Measurements from ENCODE around the gene ASPSCR1. TPM values are rescaled to one million over a fixed set of nuclear protein-coding genes. Genes with fewer than 3 reads are reported as not detected.
A peak's percentile ranks its signal among the peaks of the same experiment; 100 is the strongest.

Gene ASPSCR1
- total and polyA plus RNA-seq, 9 of the 15 experiments (the other 6 are each of a cell fraction or from before 2014, with no cell fraction given) = 0.90 to 36.9 (median 11.6) TPM

GRCh38 chr17:82018152-82018988 is 40.9 kb downstream of the ASPSCR1 start (continued):
- TF ChIP-seq, protein P1, sequence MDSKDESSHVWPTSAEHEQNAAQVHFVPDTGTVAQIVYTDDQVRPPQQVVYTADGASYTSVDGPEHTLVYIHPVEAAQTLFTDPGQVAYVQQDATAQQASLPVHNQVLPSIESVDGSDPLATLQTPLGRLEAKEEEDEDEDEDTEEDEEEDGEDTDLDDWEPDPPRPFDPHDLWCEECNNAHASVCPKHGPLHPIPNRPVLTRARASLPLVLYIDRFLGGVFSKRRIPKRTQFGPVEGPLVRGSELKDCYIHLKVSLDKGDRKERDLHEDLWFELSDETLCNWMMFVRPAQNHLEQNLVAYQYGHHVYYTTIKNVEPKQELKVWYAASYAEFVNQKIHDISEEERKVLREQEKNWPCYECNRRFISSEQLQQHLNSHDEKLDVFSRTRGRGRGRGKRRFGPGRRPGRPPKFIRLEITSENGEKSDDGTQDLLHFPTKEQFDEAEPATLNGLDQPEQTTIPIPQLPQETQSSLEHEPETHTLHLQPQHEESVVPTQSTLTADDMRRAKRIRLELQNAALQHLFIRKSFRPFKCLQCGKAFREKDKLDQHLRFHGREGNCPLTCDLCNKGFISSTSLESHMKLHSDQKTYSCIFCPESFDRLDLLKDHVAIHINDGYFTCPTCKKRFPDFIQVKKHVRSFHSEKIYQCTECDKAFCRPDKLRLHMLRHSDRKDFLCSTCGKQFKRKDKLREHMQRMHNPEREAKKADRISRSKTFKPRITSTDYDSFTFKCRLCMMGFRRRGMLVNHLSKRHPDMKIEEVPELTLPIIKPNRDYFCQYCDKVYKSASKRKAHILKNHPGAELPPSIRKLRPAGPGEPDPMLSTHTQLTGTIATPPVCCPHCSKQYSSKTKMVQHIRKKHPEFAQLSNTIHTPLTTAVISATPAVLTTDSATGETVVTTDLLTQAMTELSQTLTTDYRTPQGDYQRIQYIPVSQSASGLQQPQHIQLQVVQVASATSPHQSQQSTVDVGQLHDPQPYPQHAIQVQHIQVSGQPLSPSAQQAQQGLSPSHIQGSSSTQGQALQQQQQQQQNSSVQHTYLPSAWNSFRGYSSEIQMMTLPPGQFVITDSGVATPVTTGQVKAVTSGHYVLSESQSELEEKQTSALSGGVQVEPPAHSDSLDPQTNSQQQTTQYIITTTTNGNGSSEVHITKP (IDR thresholded peaks at IDR 0.05; ENCODE audit: partially characterized antibody) = no peak
- TF ChIP-seq, protein P2, sequence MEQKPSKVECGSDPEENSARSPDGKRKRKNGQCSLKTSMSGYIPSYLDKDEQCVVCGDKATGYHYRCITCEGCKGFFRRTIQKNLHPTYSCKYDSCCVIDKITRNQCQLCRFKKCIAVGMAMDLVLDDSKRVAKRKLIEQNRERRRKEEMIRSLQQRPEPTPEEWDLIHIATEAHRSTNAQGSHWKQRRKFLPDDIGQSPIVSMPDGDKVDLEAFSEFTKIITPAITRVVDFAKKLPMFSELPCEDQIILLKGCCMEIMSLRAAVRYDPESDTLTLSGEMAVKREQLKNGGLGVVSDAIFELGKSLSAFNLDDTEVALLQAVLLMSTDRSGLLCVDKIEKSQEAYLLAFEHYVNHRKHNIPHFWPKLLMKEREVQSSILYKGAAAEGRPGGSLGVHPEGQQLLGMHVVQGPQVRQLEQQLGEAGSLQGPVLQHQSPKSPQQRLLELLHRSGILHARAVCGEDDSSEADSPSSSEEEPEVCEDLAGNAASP (IDR thresholded peaks at IDR 0.05) = no peak
- TF ChIP-seq ZNF561 (CRISPR knock-in tag; conservative IDR thresholded peaks at IDR 0.05) (no peak), RNF2 (IDR thresholded peaks at IDR 0.05) (no peak), MEIS2 (IDR thresholded peaks at IDR 0.05; ENCODE audit: partially characterized antibody) (peak; percentile 49), ZNF146 (CRISPR knock-in tag; IDR thresholded peaks at IDR 0.05; ENCODE audit: unreplicated experiment) (no peak)
- TF ChIP-seq, protein P3, sequence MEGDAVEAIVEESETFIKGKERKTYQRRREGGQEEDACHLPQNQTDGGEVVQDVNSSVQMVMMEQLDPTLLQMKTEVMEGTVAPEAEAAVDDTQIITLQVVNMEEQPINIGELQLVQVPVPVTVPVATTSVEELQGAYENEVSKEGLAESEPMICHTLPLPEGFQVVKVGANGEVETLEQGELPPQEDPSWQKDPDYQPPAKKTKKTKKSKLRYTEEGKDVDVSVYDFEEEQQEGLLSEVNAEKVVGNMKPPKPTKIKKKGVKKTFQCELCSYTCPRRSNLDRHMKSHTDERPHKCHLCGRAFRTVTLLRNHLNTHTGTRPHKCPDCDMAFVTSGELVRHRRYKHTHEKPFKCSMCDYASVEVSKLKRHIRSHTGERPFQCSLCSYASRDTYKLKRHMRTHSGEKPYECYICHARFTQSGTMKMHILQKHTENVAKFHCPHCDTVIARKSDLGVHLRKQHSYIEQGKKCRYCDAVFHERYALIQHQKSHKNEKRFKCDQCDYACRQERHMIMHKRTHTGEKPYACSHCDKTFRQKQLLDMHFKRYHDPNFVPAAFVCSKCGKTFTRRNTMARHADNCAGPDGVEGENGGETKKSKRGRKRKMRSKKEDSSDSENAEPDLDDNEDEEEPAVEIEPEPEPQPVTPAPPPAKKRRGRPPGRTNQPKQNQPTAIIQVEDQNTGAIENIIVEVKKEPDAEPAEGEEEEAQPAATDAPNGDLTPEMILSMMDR (IDR thresholded peaks at IDR 0.05 in 2 of 3, conservative IDR thresholded peaks at IDR 0.05 in 1 of 3; ENCODE audit: insufficient read depth in 2 of 3, low read depth in 1 of 3, low read length in 3 of 3) = peak in 1 of 3 experiments; percentile 8; a peak in 1 of 6 replicates

Measured in K562 (cell line).